Fibroblast of skin of left quadriceps (primary cell): ENCODE data around the gene VIM.
"Not testable (repeated sequence)": the region's sequence is repeated elsewhere in the genome, so short reads cannot be mapped to it uniquely, and the experiment has no call there.

Source experiments
- DNase-seq, 2 experiments: peaks; one replicate each; pipeline ENCODE4 v3.0.0-alpha.2; 2013; ENCODE audit warnings: low read depth in 2 of 2

VIM gene

GRCh38 chr10:17232276-17232960, 4.4 kb downstream of the VIM start:
- no peak for DNase-seq

- no peak for DNase-seq
Observed at GRCh38 chr10:17233286-17233991, 5.4 kb downstream of the VIM start.

GRCh38 chr10:17234431-17234945, 6.4 kb downstream of the VIM start:
- DNase-seq, result no peak

- DNase-seq, result no peak
Observed at GRCh38 chr10:17235136-17235535, 7.1 kb downstream of the VIM start.

GRCh38 chr10:17236468-17237148, 8.6 kb downstream of the VIM start:
- no peak for DNase-seq

GRCh38 chr10:17237149-17237527, 9.1 kb downstream of the VIM start:
- no peak for DNase-seq

GRCh38 chr10:17237915-17238444, 9.9 kb downstream of the VIM start:
- DNase-seq, result no peak

GRCh38 chr10:17238445-17239291, 10.6 kb downstream of the VIM start:
- peak; percentile 79 to 82 for DNase-seq

GRCh38 chr10:17239345-17240085, 11.5 kb downstream of the VIM start:
- DNase-seq, result no peak

- no peak for DNase-seq
Observed at GRCh38 chr10:17240096-17240495, 12.1 kb downstream of the VIM start.

GRCh38 chr10:17240616-17241015, 12.6 kb downstream of the VIM start:
- no peak for DNase-seq

- DNase-seq, result no peak
Observed at GRCh38 chr10:17241611-17242333, 13.7 kb downstream of the VIM start.

- DNase-seq, result no peak
Observed at GRCh38 chr10:17244700-17245365, 16.8 kb downstream of the VIM start.

GRCh38 chr10:17247210-17247609, 19.2 kb downstream of the VIM start:
- no peak for DNase-seq

- no peak for DNase-seq
Observed at GRCh38 chr10:17248964-17249363, 20.9 kb downstream of the VIM start.

- no peak for DNase-seq
Observed at GRCh38 chr10:17249820-17250219, 21.8 kb downstream of the VIM start.

- no peak for DNase-seq
Observed at GRCh38 chr10:17250736-17251135, 22.7 kb downstream of the VIM start.

- not testable (repeated sequence) for DNase-seq
Observed at GRCh38 chr10:17254543-17255050, 26.6 kb downstream of the VIM start.

GRCh38 chr10:17255512-17255911, 27.5 kb downstream of the VIM start:
- DNase-seq, result no peak
